ENCODE results near the gene MACROD2.

GRCh38 chr20:16007962-16008361 lies 2012.6 kb downstream of the MACROD2 start:
- TF ChIP-seq CTCF (IDR thresholded peaks at IDR 0.05) (no peak), POLR2AphosphoS5 (IDR thresholded peaks at IDR 0.05) (no peak), POLR2A (IDR thresholded peaks at IDR 0.05) (no peak)
